Fibroblast of lung (primary cell): ENCODE results near the gene ST6GALNAC4. TPM values are rescaled to one million over a fixed set of nuclear protein-coding genes. Genes with fewer than 3 reads are reported as not detected.

ENCODE experiments used
- DNase-seq, 2 donors: peaks; one replicate each; pipeline versions ENCODE4 v3.0.0 to v3.0.0-alpha.2; 2010; ENCODE audit warnings: low read depth in 2 of 2
- H2AFZ ChIP-seq: 2 replicates; pipeline ENCODE4 v1.5.1; 2012; ENCODE audit warnings: low read length, control low read depth, inconsistent platforms
- H3K27ac ChIP-seq: 2 replicates; pipeline ENCODE4 v1.5.1; 2011; ENCODE audit warnings: low read length, control low read depth; ENCODE audit not compliant: insufficient read depth
- H3K27me3 ChIP-seq: 2 replicates; pipeline ENCODE4 v1.5.1; 2011; ENCODE audit warnings: mild to moderate bottlenecking, low read length; ENCODE audit not compliant: control insufficient read depth, insufficient read depth
- H3K36me3 ChIP-seq: 2 replicates; pipeline ENCODE4 v1.5.1; 2011; ENCODE audit warnings: low read length; ENCODE audit not compliant: control insufficient read depth, insufficient read depth
- H3K4me1 ChIP-seq: 2 replicates; pipeline ENCODE4 v1.5.1; 2011; ENCODE audit warnings: low read length; ENCODE audit not compliant: control insufficient read depth, insufficient read depth; ENCODE audit errors: extremely low read depth
- H3K4me2 ChIP-seq: 2 replicates; pipeline ENCODE4 v1.5.1; 2011; ENCODE audit warnings: low read length, control low read depth; ENCODE audit not compliant: insufficient read depth; ENCODE audit errors: extremely low read depth
- H3K4me3 ChIP-seq, 4 experiments: fragments of 200-600 bp in 1 of 4; sonication (generic) in 1 of 4; replicated peaks in 1 of 4; 2 replicates each; pipeline ENCODE4 v1.5.1; 2011 to 2016; ENCODE audit warnings: low read length in 4 of 4, low read depth in 3 of 4, mild to moderate bottlenecking in 3 of 4, control low read depth in 2 of 4, inconsistent platforms in 1 of 4, mixed read lengths in 1 of 4; ENCODE audit not compliant: insufficient read depth in 1 of 4; ENCODE audit errors: control extremely low read depth in 1 of 4
- H3K79me2 ChIP-seq: 2 replicates; pipeline ENCODE4 v1.5.1; 2012; ENCODE audit warnings: mild to moderate bottlenecking, low read length, inconsistent platforms; ENCODE audit not compliant: control insufficient read depth, insufficient read depth
- H3K9ac ChIP-seq: 2 replicates; pipeline ENCODE4 v1.5.1; 2011; ENCODE audit warnings: mild to moderate bottlenecking, low read length, control low read depth; ENCODE audit not compliant: insufficient read depth
- H3K9me3 ChIP-seq: 2 replicates; pipeline ENCODE4 v1.5.1; 2012; ENCODE audit warnings: low read depth, low read length; ENCODE audit not compliant: control insufficient read depth, insufficient read depth
- H4K20me1 ChIP-seq: 2 replicates; pipeline ENCODE4 v1.5.1; 2011; ENCODE audit warnings: low read length; ENCODE audit not compliant: control insufficient read depth, insufficient read depth; ENCODE audit errors: extremely low read depth
- CTCF ChIP-seq, 2 donors: IDR thresholded peaks in 1 of 2; conservative IDR thresholded peaks in 1 of 2; 1 replicate in 1 of 2; 2 replicates in 1 of 2; pipeline ENCODE4 v1.5.1; 2011 to 2012; ENCODE audit warnings: low read length in 2 of 2, control low read depth in 1 of 2, inconsistent platforms in 1 of 2, low read depth in 1 of 2, mild to moderate bottlenecking in 1 of 2
- EZH2 ChIP-seq: IDR thresholded peaks from 2 replicates; pipeline ENCODE4 v1.5.1; 2012; ENCODE audit warnings: low read length, control low read depth, mild to moderate bottlenecking; ENCODE audit errors: missing control alignments
- polyA plus RNA-seq, 2 donors: library from polyadenylated mRNA; depleted of rRNA in 1 of 2; stranded (reverse) in 1 of 2; unstranded in 1 of 2; fragments of >200 nt; gene quantifications; 2 replicates each; pipeline ENCODE4 v1.2.1, GENCODE V29; 2011 to 2012; ENCODE audit warnings: missing spikeins in 1 of 2
- total RNA-seq: library from RNA; depleted of rRNA; stranded (reverse); fragments of >200 nt; gene quantifications from 2 replicates; pipeline ENCODE4 v1.2.1, GENCODE V29; 2014

ST6GALNAC4 gene
- total and polyA plus RNA-seq, 2 donors (not counting 1 experiment from before 2014, with no cell fraction given), result 16.4 to 28.1 TPM

GRCh38 chr9:127961155-127961490 is 44.3 kb upstream of the ST6GALNAC4 start:
- H2AFZ ChIP-seq, result no peak overlapping the region
- H3K9me3 ChIP-seq, result no peaks in the 10 kb centered on the region
- H3K4me3 ChIP-seq, result no peak overlapping the region
- DNase-seq, result no peak
- TF ChIP-seq CTCF (conservative IDR thresholded peaks at IDR 0.05 in 1 of 2, IDR thresholded peaks at IDR 0.05 in 1 of 2; ENCODE audit: low read depth in 1 of 2, low read length in 2 of 2) (no peak), EZH2 (no peak)
- no peaks in the 10 kb centered on the region for H4K20me1 ChIP-seq
- H3K4me1 ChIP-seq, result peaks cover 12% of the 10 kb centered on the region
- no peaks in the 10 kb centered on the region for H3K36me3 ChIP-seq
- peaks cover 8% of the 10 kb centered on the region for H3K79me2 ChIP-seq
- H3K27ac ChIP-seq, result no peak overlapping the region
- no peaks in the 10 kb centered on the region for H3K27me3 ChIP-seq
- no peak overlapping the region for H3K9ac ChIP-seq
- H3K4me2 ChIP-seq, result no peak overlapping the region

- H3K9me3 ChIP-seq, result no peaks in the 10 kb centered on the region
- H2AFZ ChIP-seq, result no peak overlapping the region
- H3K4me1 ChIP-seq, result peaks cover 8% of the 10 kb centered on the region
- H3K27me3 ChIP-seq, result no peaks in the 10 kb centered on the region
- H3K79me2 ChIP-seq, result peaks cover 11% of the 10 kb centered on the region
- H3K4me2 ChIP-seq, result no peak overlapping the region
- TF ChIP-seq EZH2 (no peak), CTCF (conservative IDR thresholded peaks at IDR 0.05 in 1 of 2, IDR thresholded peaks at IDR 0.05 in 1 of 2; ENCODE audit: low read depth in 1 of 2, low read length in 2 of 2) (no peak)
- H3K4me3 ChIP-seq, result no peak overlapping the region
- no peak overlapping the region for H3K9ac ChIP-seq
- H4K20me1 ChIP-seq, result no peaks in the 10 kb centered on the region
- no peak overlapping the region for H3K27ac ChIP-seq
- H3K36me3 ChIP-seq, result no peaks in the 10 kb centered on the region
- DNase-seq, result no peak
Measured at GRCh38 chr9:127960410-127961154, 43.7 kb upstream of the ST6GALNAC4 start.

GRCh38 chr9:127959841-127960409 is 43.1 kb upstream of the ST6GALNAC4 start:
- Histone ChIP-seq H3K27me3 (no peaks in the 10 kb centered on the region), H3K79me2 (peaks cover 11% of the 10 kb centered on the region), H3K36me3 (no peaks in the 10 kb centered on the region), H4K20me1 (no peaks in the 10 kb centered on the region), H3K4me3 (no peak overlapping the region), H3K27ac (no peak overlapping the region), H2AFZ (no peak overlapping the region), H3K4me1 (peaks cover 4% of the 10 kb centered on the region), H3K9ac (no peak overlapping the region), H3K4me2 (no peak overlapping the region), H3K9me3 (no peaks in the 10 kb centered on the region)
- no peak for TF ChIP-seq EZH2
- no peak for TF ChIP-seq CTCF (conservative IDR thresholded peaks at IDR 0.05 in 1 of 2, IDR thresholded peaks at IDR 0.05 in 1 of 2; ENCODE audit: low read depth in 1 of 2, low read length in 2 of 2)
- no peak for DNase-seq
